IgD-negative memory B cell (primary cell): Measurements from ENCODE around the gene ARL14. TPM values are rescaled to one million over a fixed set of nuclear protein-coding genes. Genes with fewer than 3 reads are reported as not detected.

Source experiments
- H3K27ac Mint-ChIP-seq, 3 donors: one replicate each; pipeline ENCODE4 v1.8.0; 2020 to 2022; ENCODE audit warnings: mild to moderate bottlenecking in 3 of 3, mixed read lengths in 3 of 3, moderate library complexity in 1 of 3
- H3K27me3 Mint-ChIP-seq: one replicate; pipeline ENCODE4 v1.8.0; 2021; ENCODE audit warnings: mixed read lengths
- H3K36me3 Mint-ChIP-seq: one replicate; pipeline ENCODE4 v1.8.0; 2020; ENCODE audit warnings: mild to moderate bottlenecking, mixed read lengths
- H3K4me1 Mint-ChIP-seq, 3 donors: one replicate each; pipeline ENCODE4 v1.8.0; 2020 to 2022; ENCODE audit warnings: mixed read lengths in 3 of 3, mild to moderate bottlenecking in 1 of 3
- H3K4me3 Mint-ChIP-seq, 4 donors: one replicate each; pipeline ENCODE4 v1.8.0; 2020 to 2022; ENCODE audit warnings: mild to moderate bottlenecking in 4 of 4, mixed read lengths in 4 of 4, moderate library complexity in 3 of 4
- H3K9me3 Mint-ChIP-seq, 3 donors: one replicate each; pipeline ENCODE4 v1.8.0; 2020 to 2021; ENCODE audit warnings: mixed read lengths in 3 of 3, mild to moderate bottlenecking in 1 of 3
- polyA plus RNA-seq: library from polyadenylated mRNA; unstranded; fragments of 300-500 nt; fragmentation: Illumina TruSeq; gene quantifications from one replicate; pipeline ENCODE4 v1.2.3, GENCODE V29; 2021

ARL14 gene
- polyA plus RNA-seq, 1 donor from 2014 or later, result 1.4 TPM

- Mint-ChIP-seq H3K4me1 (peaks cover 20 to 24% (median 20%) of the 10 kb centered on the region in 3 donors), H3K4me3 (peak overlapping the region; percentile 73 to 89 (median 79)), H3K27ac (peak overlapping the region; percentile 73 to 96 (median 85)), H3K9me3 (no peaks in the 10 kb centered on the region), H3K27me3 (no peaks in the 10 kb centered on the region), H3K36me3 (no peaks in the 10 kb centered on the region)
Observed at GRCh38 chr3:160665784-160666526, 11.0 kb upstream of the ARL14 start.

GRCh38 chr3:160667452-160667851, 9.5 kb upstream of the ARL14 start:
- H3K27me3 Mint-ChIP-seq, result no peaks in the 10 kb centered on the region

GRCh38 chr3:160668454-160668853, 8.5 kb upstream of the ARL14 start:
- peaks cover 26 to 27% (median 27%) of the 10 kb centered on the region in 3 donors for H3K4me1 Mint-ChIP-seq
- H3K4me3 Mint-ChIP-seq, result no peak overlapping the region
- no peaks in the 10 kb centered on the region for H3K36me3 Mint-ChIP-seq
- no peaks in the 10 kb centered on the region for H3K27me3 Mint-ChIP-seq
- H3K9me3 Mint-ChIP-seq, result no peaks in the 10 kb centered on the region
- no peak overlapping the region for H3K27ac Mint-ChIP-seq

More at GRCh38 chr3:160667452-160667851, 9.5 kb upstream of the ARL14 start:
- no peaks in the 10 kb centered on the region for H3K36me3 Mint-ChIP-seq
- H3K4me3 Mint-ChIP-seq, result no peak overlapping the region
- peak overlapping the region in 1 of 3 donors; percentile 6 for H3K27ac Mint-ChIP-seq
- no peaks in the 10 kb centered on the region for H3K9me3 Mint-ChIP-seq
- peaks cover 26 to 27% (median 27%) of the 10 kb centered on the region in 3 donors for H3K4me1 Mint-ChIP-seq

- H3K36me3 Mint-ChIP-seq, result no peaks in the 10 kb centered on the region
- H3K9me3 Mint-ChIP-seq, result no peaks in the 10 kb centered on the region
- peak overlapping the region; percentile 30 to 82 (median 66) for H3K4me3 Mint-ChIP-seq
- H3K27ac Mint-ChIP-seq, result peak overlapping the region in 2 of 3 donors; percentile 66 to 91
- no peaks in the 10 kb centered on the region for H3K27me3 Mint-ChIP-seq
- H3K4me1 Mint-ChIP-seq, result peaks cover 12 to 17% (median 15%) of the 10 kb centered on the region in 3 donors
Observed at GRCh38 chr3:160671231-160671630, 5.7 kb upstream of the ARL14 start.

- no peak overlapping the region for H3K4me3 Mint-ChIP-seq
- H3K9me3 Mint-ChIP-seq, result no peaks in the 10 kb centered on the region
- no peaks in the 10 kb centered on the region for H3K27me3 Mint-ChIP-seq
- peaks cover 10 to 12% (median 11%) of the 10 kb centered on the region in 3 donors for H3K4me1 Mint-ChIP-seq
- no peaks in the 10 kb centered on the region for H3K36me3 Mint-ChIP-seq
- peak overlapping the region in 1 of 3 donors; percentile 17 for H3K27ac Mint-ChIP-seq
Observed at GRCh38 chr3:160671995-160672394, 5.0 kb upstream of the ARL14 start.

- peaks cover 9 to 11% (median 11%) of the 10 kb centered on the region in 3 donors for H3K4me1 Mint-ChIP-seq
- no peak overlapping the region for H3K4me3 Mint-ChIP-seq
- no peaks in the 10 kb centered on the region for H3K9me3 Mint-ChIP-seq
- no peak overlapping the region for H3K27ac Mint-ChIP-seq
- H3K36me3 Mint-ChIP-seq, result no peaks in the 10 kb centered on the region
- H3K27me3 Mint-ChIP-seq, result peaks cover 1% of the 10 kb centered on the region
Observed at GRCh38 chr3:160673188-160673587, 3.8 kb upstream of the ARL14 start.

GRCh38 chr3:160675566-160676124, 1.3 kb upstream of the ARL14 start:
- Mint-ChIP-seq H3K27me3 (peaks cover 1% of the 10 kb centered on the region), H3K36me3 (no peaks in the 10 kb centered on the region), H3K9me3 (no peaks in the 10 kb centered on the region), H3K4me3 (no peak overlapping the region), H3K27ac (no peak overlapping the region), H3K4me1 (peaks cover 3 to 9% (median 9%) of the 10 kb centered on the region in 3 donors)

GRCh38 chr3:160677459-160677881, 510 bp downstream of the ARL14 start:
- H3K27me3 Mint-ChIP-seq, result peaks cover 1% of the 10 kb centered on the region
- H3K9me3 Mint-ChIP-seq, result peaks cover 0 to 2% (median 0%) of the 10 kb centered on the region in 3 donors
- H3K36me3 Mint-ChIP-seq, result no peaks in the 10 kb centered on the region
- H3K27ac Mint-ChIP-seq, result no peak overlapping the region
- H3K4me3 Mint-ChIP-seq, result no peak overlapping the region
- H3K4me1 Mint-ChIP-seq, result no peaks in the 10 kb centered on the region

- Mint-ChIP-seq H3K9me3 (peaks cover 0 to 2% (median 0%) of the 10 kb centered on the region in 3 donors), H3K27ac (peak overlapping the region in 1 of 3 donors; percentile 3), H3K36me3 (no peaks in the 10 kb centered on the region), H3K4me1 (no peaks in the 10 kb centered on the region), H3K27me3 (peaks cover 1% of the 10 kb centered on the region), H3K4me3 (no peak overlapping the region)
Observed at GRCh38 chr3:160678292-160678842, 1.4 kb downstream of the ARL14 start.

- Mint-ChIP-seq H3K4me3 (no peak overlapping the region), H3K27me3 (no peaks in the 10 kb centered on the region), H3K27ac (peak overlapping the region in 1 of 3 donors; percentile 18), H3K36me3 (peaks cover 2% of the 10 kb centered on the region), H3K9me3 (peaks cover 0 to 2% (median 0%) of the 10 kb centered on the region in 3 donors), H3K4me1 (no peaks in the 10 kb centered on the region)
Observed at GRCh38 chr3:160684368-160684740, 7.4 kb downstream of the ARL14 start.

- Mint-ChIP-seq H3K9me3 (peaks cover 0 to 2% (median 0%) of the 10 kb centered on the region in 3 donors), H3K27ac (no peak overlapping the region), H3K27me3 (no peaks in the 10 kb centered on the region), H3K4me1 (no peaks in the 10 kb centered on the region), H3K36me3 (peaks cover 2% of the 10 kb centered on the region), H3K4me3 (no peak overlapping the region)
Observed at GRCh38 chr3:160685144-160685766, 8.3 kb downstream of the ARL14 start.

GRCh38 chr3:160686955-160687535, 10.1 kb downstream of the ARL14 start:
- no peak overlapping the region for H3K4me3 Mint-ChIP-seq
- peaks cover 0 to 2% (median 0%) of the 10 kb centered on the region in 3 donors for H3K9me3 Mint-ChIP-seq
- H3K4me1 Mint-ChIP-seq, result no peaks in the 10 kb centered on the region
- peaks cover 2% of the 10 kb centered on the region for H3K36me3 Mint-ChIP-seq
- H3K27ac Mint-ChIP-seq, result no peak overlapping the region
- H3K27me3 Mint-ChIP-seq, result no peaks in the 10 kb centered on the region

- Mint-ChIP-seq H3K4me1 (peaks cover 0 to 10% (median 6%) of the 10 kb centered on the region in 3 donors), H3K27me3 (no peaks in the 10 kb centered on the region), H3K27ac (no peak overlapping the region), H3K9me3 (no peaks in the 10 kb centered on the region), H3K4me3 (no peak overlapping the region), H3K36me3 (peaks cover 4% of the 10 kb centered on the region)
Observed at GRCh38 chr3:160691151-160691550, 14.2 kb downstream of the ARL14 start.

- H3K27ac Mint-ChIP-seq, result no peak overlapping the region
- no peaks in the 10 kb centered on the region for H3K27me3 Mint-ChIP-seq
- H3K4me1 Mint-ChIP-seq, result peaks cover 0 to 10% (median 6%) of the 10 kb centered on the region in 3 donors
- peaks cover 4% of the 10 kb centered on the region for H3K36me3 Mint-ChIP-seq
- peak overlapping the region in 1 of 4 donors; percentile 29 for H3K4me3 Mint-ChIP-seq
- no peaks in the 10 kb centered on the region for H3K9me3 Mint-ChIP-seq
Observed at GRCh38 chr3:160691962-160692361, 15.0 kb downstream of the ARL14 start.

- H3K27me3 Mint-ChIP-seq, result no peaks in the 10 kb centered on the region
- H3K4me1 Mint-ChIP-seq, result peaks cover 0 to 10% (median 6%) of the 10 kb centered on the region in 3 donors
- no peaks in the 10 kb centered on the region for H3K9me3 Mint-ChIP-seq
- H3K4me3 Mint-ChIP-seq, result no peak overlapping the region
- H3K27ac Mint-ChIP-seq, result no peak overlapping the region
- peaks cover 4% of the 10 kb centered on the region for H3K36me3 Mint-ChIP-seq
Observed at GRCh38 chr3:160693191-160693590, 16.2 kb downstream of the ARL14 start.
